Gastrocnemius medialis (tissue), 4 donors: ENCODE data around the gene PRELID3B.

Experiments used
- CTCF ChIP-seq, 5 experiments: fragments of 450-650 bp in 3 of 5; fragments of 200-600 bp in 2 of 5; sonication (generic) in 2 of 5; IDR thresholded peaks in 4 of 5; conservative IDR thresholded peaks in 1 of 5; 1 replicate in 4 of 5; 2 replicates in 1 of 5; pipeline ENCODE4 v1.5.1; 2016 to 2019; ENCODE audit warnings: antibody characterized with exemption in 5 of 5, mild to moderate bottlenecking in 3 of 5, moderate library complexity in 3 of 5
- POLR2A ChIP-seq, 2 donors: fragments of 450-650 bp; IDR thresholded peaks; one replicate each; pipeline ENCODE4 v1.6.1; 2017; ENCODE audit warnings: antibody characterized with exemption in 2 of 2, mild to moderate bottlenecking in 2 of 2, moderate library complexity in 2 of 2

GRCh38 chr20:59037386-59037785 is 5.2 kb downstream of the PRELID3B start:
- TF ChIP-seq CTCF (IDR thresholded peaks at IDR 0.05 in 4 of 5, conservative IDR thresholded peaks at IDR 0.05 in 1 of 5) (no peak), POLR2A (IDR thresholded peaks at IDR 0.05) (no peak)
